Esophagus muscularis mucosa (tissue), 4 donors: Measurements from ENCODE around the gene TNNT2. TPM values are rescaled to one million over a fixed set of nuclear protein-coding genes. Genes with fewer than 3 reads are reported as not detected.

ENCODE experiments used
- DNase-seq: peaks from one replicate; pipeline ENCODE4 v3.0.0-alpha.2; 2017; ENCODE audit errors: extremely low spot score
- H3K27ac ChIP-seq, 4 donors: fragments of 200-600 bp; sonication (generic); replicated peaks in 1 of 4; 1 replicate in 3 of 4; 2 replicates in 1 of 4; pipeline ENCODE4 v1.5.1; 2016 to 2019; ENCODE audit warnings: mild to moderate bottlenecking in 1 of 4
- H3K27me3 ChIP-seq, 4 donors: fragments of 200-600 bp; sonication (generic); one replicate each; pipeline versions ENCODE4 v1.5.1 to v1.6.0; 2016 to 2019
- H3K36me3 ChIP-seq, 4 donors: fragments of 200-600 bp; sonication (generic); one replicate each; pipeline ENCODE4 v1.5.1; 2016 to 2019
- H3K4me1 ChIP-seq, 4 donors: fragments of 200-600 bp; sonication (generic); one replicate each; pipeline ENCODE4 v1.5.1; 2016 to 2019
- H3K4me3 ChIP-seq, 4 donors: fragments of 200-600 bp; sonication (generic); 1 replicate in 2 of 4; 2 replicates in 2 of 4; pipeline ENCODE4 v1.5.1; 2016 to 2019; ENCODE audit warnings: mild to moderate bottlenecking in 4 of 4, moderate library complexity in 1 of 4
- H3K9me3 ChIP-seq, 4 donors: fragments of 200-600 bp; sonication (generic); 1 replicate in 3 of 4; 2 replicates in 1 of 4; pipeline ENCODE4 v1.5.1; 2016 to 2019
- CTCF ChIP-seq, 3 experiments: fragments of 200-600 bp in 2 of 3; fragments of 450-650 bp in 1 of 3; sonication (generic) in 2 of 3; IDR thresholded peaks; one replicate each; pipeline ENCODE4 v1.5.1; 2017 to 2019; ENCODE audit warnings: antibody characterized with exemption in 3 of 3, mild to moderate bottlenecking in 2 of 3, moderate library complexity in 1 of 3
- EP300 ChIP-seq: sonication (generic); formaldehyde crosslinking; IDR thresholded peaks from one replicate; pipeline ENCODE4 v1.6.1; 2017; ENCODE audit warnings: antibody characterized with exemption
- POLR2A ChIP-seq: fragments of 450-650 bp; IDR thresholded peaks from one replicate; pipeline ENCODE4 v1.6.1; 2017; ENCODE audit warnings: antibody characterized with exemption, moderate library complexity, mild to moderate bottlenecking, low read depth
- POLR2AphosphoS5 ChIP-seq, 2 donors: sonication (generic); formaldehyde crosslinking; IDR thresholded peaks; one replicate each; pipeline ENCODE4 v1.6.1; 2017; ENCODE audit warnings: antibody characterized with exemption in 2 of 2
- WGBS: methylation state at CpG from one replicate; pipeline ENCODE4 v1.1.5; 2018; 5-methylcytosine and 5-hydroxymethylcytosine counted together
- intact Hi-C: fragments of 100-400 bp; cut with DNase I; formaldehyde crosslinking; loops from one replicate; pipeline ENCODE4 v1.15.1; 2023
- total RNA-seq, 4 donors: library from RNA; depleted of rRNA; stranded (reverse); fragments of >200 nt; gene quantifications; one replicate each; pipeline versions ENCODE4 v1.1.0 to v1.2.1, GENCODE V29; 2016

TNNT2 gene
- total RNA-seq, 4 donors from 2014 or later, result 0.83 to 2.0 TPM; not detected in 2

GRCh38 chr1:201353186-201353940 lies 24.1 kb downstream of the TNNT2 start:
- intact Hi-C loops, result no loop called here
- Histone ChIP-seq H3K4me1 (peaks cover 0 to 9% (median 0%) of the 10 kb centered on the region in 4 donors), H3K9me3 (no peaks in the 10 kb centered on the region), H3K27ac (no peak overlapping the region), H3K27me3 (peaks cover 0 to 42% (median 0%) of the 10 kb centered on the region in 4 donors), H3K36me3 (no peaks in the 10 kb centered on the region), H3K4me3 (no peak overlapping the region)
- no peak for TF ChIP-seq POLR2A
- TF ChIP-seq EP300, result no peak
- TF ChIP-seq POLR2AphosphoS5 (IDR thresholded peaks at IDR 0.05), result no peak
- no peak for TF ChIP-seq CTCF (IDR thresholded peaks at IDR 0.05)
- DNase-seq, result no peak
- 85% methylated on average over 8 of the region's 13 CpGs for WGBS

- Histone ChIP-seq H3K4me3 (no peak overlapping the region), H3K27me3 (peaks cover 0 to 46% (median 0%) of the 10 kb centered on the region in 4 donors), H3K36me3 (no peaks in the 10 kb centered on the region), H3K4me1 (peaks cover 0 to 8% (median 0%) of the 10 kb centered on the region in 4 donors), H3K9me3 (no peaks in the 10 kb centered on the region), H3K27ac (no peak overlapping the region)
- DNase-seq, result no peak
- TF ChIP-seq CTCF (IDR thresholded peaks at IDR 0.05) (no peak), EP300 (no peak), POLR2AphosphoS5 (IDR thresholded peaks at IDR 0.05) (no peak), POLR2A (no peak)
- intact Hi-C loops, result no loop called here
These were observed 25.9 kb downstream of the TNNT2 start for GRCh38 chr1:201351617-201352016.

GRCh38 chr1:201350884-201351283 lies 26.6 kb downstream of the TNNT2 start:
- H3K4me1 ChIP-seq, result peaks cover 0 to 8% (median 0%) of the 10 kb centered on the region in 4 donors
- no peak overlapping the region for H3K27ac ChIP-seq
- no peaks in the 10 kb centered on the region for H3K9me3 ChIP-seq
- no peak for DNase-seq
- intact Hi-C loops, result no loop called here
- no peak overlapping the region for H3K4me3 ChIP-seq
- no peaks in the 10 kb centered on the region for H3K36me3 ChIP-seq
- WGBS, result 87% methylated on average over 7 of the region's 7 CpGs
- TF ChIP-seq EP300 (no peak), POLR2AphosphoS5 (IDR thresholded peaks at IDR 0.05) (no peak), POLR2A (no peak), CTCF (IDR thresholded peaks at IDR 0.05) (no peak)
- H3K27me3 ChIP-seq, result peaks cover 0 to 51% (median 0%) of the 10 kb centered on the region in 4 donors

GRCh38 chr1:201350361-201350725 lies 27.1 kb downstream of the TNNT2 start:
- Histone ChIP-seq H3K4me1 (peaks cover 0 to 8% (median 0%) of the 10 kb centered on the region in 4 donors), H3K36me3 (no peaks in the 10 kb centered on the region), H3K27me3 (peaks cover 0 to 56% (median 0%) of the 10 kb centered on the region in 4 donors), H3K9me3 (no peaks in the 10 kb centered on the region), H3K4me3 (no peak overlapping the region), H3K27ac (no peak overlapping the region)
- no peak for DNase-seq
- TF ChIP-seq POLR2AphosphoS5 (IDR thresholded peaks at IDR 0.05) (no peak), CTCF (IDR thresholded peaks at IDR 0.05) (no peak), EP300 (no peak)
- WGBS, result 76% methylated on average over 2 of the region's 2 CpGs
- intact Hi-C loops, result no loop called here

- Histone ChIP-seq H3K9me3 (no peaks in the 10 kb centered on the region), H3K4me1 (peaks cover 0 to 4% (median 0%) of the 10 kb centered on the region in 4 donors), H3K36me3 (no peaks in the 10 kb centered on the region), H3K27me3 (peaks cover 0 to 52% (median 0%) of the 10 kb centered on the region in 4 donors), H3K4me3 (no peak overlapping the region), H3K27ac (no peak overlapping the region)
- intact Hi-C loops, result no loop called here
- TF ChIP-seq EP300, result no peak
- no peak for TF ChIP-seq POLR2AphosphoS5 (IDR thresholded peaks at IDR 0.05)
- TF ChIP-seq CTCF (IDR thresholded peaks at IDR 0.05), result no peak
- no peak for TF ChIP-seq POLR2A
- WGBS, result 79% methylated on average over 4 of the region's 4 CpGs
- no peak for DNase-seq
These were observed 28.4 kb downstream of the TNNT2 start for GRCh38 chr1:201349092-201349491.
